Right lobe of liver (tissue), 4 donors: ENCODE results near the gene NCMAP.

Experiments used
- POLR2A ChIP-seq: fragments of 450-650 bp; IDR thresholded peaks from one replicate; pipeline ENCODE4 v1.6.1; 2017; ENCODE audit warnings: antibody characterized with exemption, mild to moderate bottlenecking
- TF ChIP-seq, protein P1 (sequence below), 4 donors: fragments of 200-600 bp in 3 of 4; fragments of 450-650 bp in 1 of 4; IDR thresholded peaks; one replicate each; pipeline versions ENCODE4 v1.5.1 to v1.8.0; 2016 to 2022; ENCODE audit warnings: antibody characterized with exemption in 4 of 4, mild to moderate bottlenecking in 2 of 4
- donor health status: DM: no; HTN: no; CAD: no.
- donor health status: DM: no; HTN: no; CAD: no.
- donor health status: DM: no; HTN: yes; CAD: no.

DNA sequence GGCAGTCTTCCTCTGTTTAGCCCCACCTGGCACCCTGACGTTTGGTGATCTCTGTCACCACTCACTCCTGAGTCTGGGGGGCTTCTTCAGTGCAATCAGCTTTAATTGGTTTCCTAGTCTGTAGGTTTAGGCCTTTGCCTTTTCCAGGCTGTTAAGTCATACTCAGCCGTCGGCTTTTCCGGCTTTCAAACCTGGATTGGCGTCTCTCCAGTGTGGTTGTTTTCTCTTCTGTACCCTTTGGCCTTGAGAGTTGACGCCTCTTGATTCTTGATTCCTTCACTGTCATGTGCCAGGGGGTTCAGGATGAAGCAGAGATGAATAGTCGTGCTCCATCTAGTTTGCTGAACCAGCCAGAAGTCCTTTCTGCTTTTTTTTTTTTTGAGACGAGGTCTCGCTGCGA, 24.9 kb downstream of the NCMAP start:
- TF ChIP-seq, protein P1, sequence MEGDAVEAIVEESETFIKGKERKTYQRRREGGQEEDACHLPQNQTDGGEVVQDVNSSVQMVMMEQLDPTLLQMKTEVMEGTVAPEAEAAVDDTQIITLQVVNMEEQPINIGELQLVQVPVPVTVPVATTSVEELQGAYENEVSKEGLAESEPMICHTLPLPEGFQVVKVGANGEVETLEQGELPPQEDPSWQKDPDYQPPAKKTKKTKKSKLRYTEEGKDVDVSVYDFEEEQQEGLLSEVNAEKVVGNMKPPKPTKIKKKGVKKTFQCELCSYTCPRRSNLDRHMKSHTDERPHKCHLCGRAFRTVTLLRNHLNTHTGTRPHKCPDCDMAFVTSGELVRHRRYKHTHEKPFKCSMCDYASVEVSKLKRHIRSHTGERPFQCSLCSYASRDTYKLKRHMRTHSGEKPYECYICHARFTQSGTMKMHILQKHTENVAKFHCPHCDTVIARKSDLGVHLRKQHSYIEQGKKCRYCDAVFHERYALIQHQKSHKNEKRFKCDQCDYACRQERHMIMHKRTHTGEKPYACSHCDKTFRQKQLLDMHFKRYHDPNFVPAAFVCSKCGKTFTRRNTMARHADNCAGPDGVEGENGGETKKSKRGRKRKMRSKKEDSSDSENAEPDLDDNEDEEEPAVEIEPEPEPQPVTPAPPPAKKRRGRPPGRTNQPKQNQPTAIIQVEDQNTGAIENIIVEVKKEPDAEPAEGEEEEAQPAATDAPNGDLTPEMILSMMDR (IDR thresholded peaks at IDR 0.05) = no peak
- TF ChIP-seq POLR2A = no peak
